ENCODE results near the gene NFKBIL1. TPM values are rescaled to one million over a fixed set of nuclear protein-coding genes. Genes with fewer than 3 reads are reported as not detected.

The NFKBIL1 gene
- total and polyA plus RNA-seq, 4 donors: 3.3 to 9.6 (median 7.4) TPM

DNA sequence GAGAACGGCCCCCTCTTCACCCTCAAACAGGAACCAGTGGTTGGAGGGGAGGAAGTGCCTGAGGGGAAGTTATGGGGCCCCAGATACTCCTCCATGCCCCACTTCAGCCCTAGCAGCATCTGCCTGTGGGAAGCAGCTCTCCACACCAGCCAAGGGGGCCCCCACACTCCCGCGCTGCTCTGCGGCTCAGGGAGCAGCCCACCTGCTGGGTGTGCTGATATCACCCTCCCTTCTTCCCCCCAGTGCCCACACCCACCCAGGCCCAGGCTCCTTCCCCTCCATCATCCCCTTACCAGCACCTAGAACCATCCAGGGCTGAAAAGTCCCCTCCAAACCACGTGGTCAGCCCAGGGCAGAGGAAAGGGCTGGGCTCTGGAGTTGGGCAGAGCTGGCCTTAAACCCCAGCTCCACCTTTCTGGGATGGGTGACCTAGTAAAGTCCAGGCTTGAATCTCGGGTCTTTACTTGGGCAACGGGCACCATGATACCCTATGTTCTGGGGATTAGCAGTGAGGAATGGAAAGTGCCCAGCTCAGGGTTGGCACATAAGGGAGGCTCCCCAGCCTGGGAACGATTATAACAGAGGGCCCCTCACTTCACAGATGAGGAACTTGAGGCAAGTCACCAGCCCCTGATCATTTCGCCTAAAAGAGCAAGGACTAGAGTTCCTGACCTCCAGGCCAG is 39.3 kb downstream of the NFKBIL1 start (continued):
- TF ChIP-seq SP1 (IDR thresholded peaks at IDR 0.05): no peak
- TF ChIP-seq, protein P1, sequence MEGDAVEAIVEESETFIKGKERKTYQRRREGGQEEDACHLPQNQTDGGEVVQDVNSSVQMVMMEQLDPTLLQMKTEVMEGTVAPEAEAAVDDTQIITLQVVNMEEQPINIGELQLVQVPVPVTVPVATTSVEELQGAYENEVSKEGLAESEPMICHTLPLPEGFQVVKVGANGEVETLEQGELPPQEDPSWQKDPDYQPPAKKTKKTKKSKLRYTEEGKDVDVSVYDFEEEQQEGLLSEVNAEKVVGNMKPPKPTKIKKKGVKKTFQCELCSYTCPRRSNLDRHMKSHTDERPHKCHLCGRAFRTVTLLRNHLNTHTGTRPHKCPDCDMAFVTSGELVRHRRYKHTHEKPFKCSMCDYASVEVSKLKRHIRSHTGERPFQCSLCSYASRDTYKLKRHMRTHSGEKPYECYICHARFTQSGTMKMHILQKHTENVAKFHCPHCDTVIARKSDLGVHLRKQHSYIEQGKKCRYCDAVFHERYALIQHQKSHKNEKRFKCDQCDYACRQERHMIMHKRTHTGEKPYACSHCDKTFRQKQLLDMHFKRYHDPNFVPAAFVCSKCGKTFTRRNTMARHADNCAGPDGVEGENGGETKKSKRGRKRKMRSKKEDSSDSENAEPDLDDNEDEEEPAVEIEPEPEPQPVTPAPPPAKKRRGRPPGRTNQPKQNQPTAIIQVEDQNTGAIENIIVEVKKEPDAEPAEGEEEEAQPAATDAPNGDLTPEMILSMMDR (IDR thresholded peaks at IDR 0.05; ENCODE audit: low read depth, low read length, missing input control): no peak

DNA sequence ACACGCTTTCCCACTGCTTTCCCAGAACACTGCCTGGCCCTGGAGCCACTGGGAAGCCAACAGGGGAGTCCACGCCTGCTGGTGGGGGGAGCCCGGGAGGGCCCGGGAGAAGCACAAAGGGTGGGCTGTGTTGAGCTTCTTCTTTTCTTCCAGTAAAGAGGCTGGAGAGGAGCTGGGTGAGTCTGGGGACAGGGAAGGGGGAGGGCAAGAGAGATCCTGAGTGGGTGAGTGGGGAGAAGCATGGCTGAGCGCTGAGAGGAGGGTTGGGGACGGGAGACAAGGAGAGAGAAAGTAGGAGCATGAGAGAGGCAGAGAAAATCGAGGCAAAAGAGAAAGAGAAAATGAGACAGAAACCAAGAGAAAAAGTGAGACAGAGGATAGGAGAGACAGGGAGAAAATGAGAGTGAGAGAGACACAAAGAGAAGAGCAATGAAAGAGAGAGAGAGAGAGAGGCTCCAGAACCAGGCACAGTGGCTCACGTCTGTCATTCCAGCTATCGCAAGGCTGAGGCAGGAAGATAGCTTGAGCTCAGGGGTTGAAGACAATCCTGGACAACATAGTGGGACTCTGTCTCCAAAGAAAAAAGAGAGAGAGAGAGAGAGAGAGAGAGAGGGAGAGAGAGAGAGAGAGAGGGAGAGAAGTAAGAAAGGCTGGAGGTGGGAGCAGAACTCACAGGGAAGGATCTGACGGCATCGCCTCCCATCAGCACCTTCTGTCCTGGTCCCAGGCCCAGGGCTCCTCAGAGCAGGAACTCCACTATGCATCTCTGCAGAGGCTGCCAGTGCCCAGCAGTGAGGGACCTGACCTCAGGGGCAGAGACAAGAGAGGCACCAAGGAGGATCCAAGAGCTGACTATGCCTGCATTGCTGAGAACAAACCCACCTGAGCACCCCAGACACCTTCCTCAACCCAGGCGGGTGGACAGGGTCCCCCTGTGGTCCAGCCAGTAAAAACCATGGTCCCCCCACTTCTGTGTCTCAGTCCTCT is 40.7 kb downstream of the NFKBIL1 start:
- H3K27ac ChIP-seq (ENCODE audit: low read depth in 1 of 2, low read length in 2 of 2): no peak overlapping the region
- no peak overlapping the region for H3K9ac ChIP-seq (ENCODE audit: low read depth in 1 of 2, low read length in 2 of 2)
- H3K9me3 ChIP-seq (ENCODE audit: control insufficient read depth in 4 of 4, low read length in 3 of 4): no peaks in the 10 kb centered on the region
- no peaks in the 10 kb centered on the region for H3K36me3 ChIP-seq (ENCODE audit: control insufficient read depth in 4 of 4, insufficient read depth in 3 of 4, low read depth in 1 of 4, low read length in 3 of 4)
- DNase-seq (ENCODE audit: low spot score): no peak
- WGBS: 76% methylated on average over 12 of the region's 12 CpGs
- H3K27me3 ChIP-seq (ENCODE audit: control insufficient read depth in 4 of 4, insufficient read depth in 4 of 4, low read length in 3 of 4): no peaks in the 10 kb centered on the region
- peaks cover 0 to 3% (median 0%) of the 10 kb centered on the region in 4 donors for H3K4me1 ChIP-seq (ENCODE audit: control insufficient read depth in 4 of 4, insufficient read depth in 4 of 4, low read length in 3 of 4)
- H3K4me3 ChIP-seq (ENCODE audit: low read depth in 1 of 3, low read length in 3 of 3): no peak overlapping the region
- no peak for TF ChIP-seq YY1 (IDR thresholded peaks at IDR 0.05)
- TF ChIP-seq, protein P2, sequence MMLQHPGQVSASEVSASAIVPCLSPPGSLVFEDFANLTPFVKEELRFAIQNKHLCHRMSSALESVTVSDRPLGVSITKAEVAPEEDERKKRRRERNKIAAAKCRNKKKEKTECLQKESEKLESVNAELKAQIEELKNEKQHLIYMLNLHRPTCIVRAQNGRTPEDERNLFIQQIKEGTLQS (IDR thresholded peaks at IDR 0.05): no peak
- TF ChIP-seq, protein P3, sequence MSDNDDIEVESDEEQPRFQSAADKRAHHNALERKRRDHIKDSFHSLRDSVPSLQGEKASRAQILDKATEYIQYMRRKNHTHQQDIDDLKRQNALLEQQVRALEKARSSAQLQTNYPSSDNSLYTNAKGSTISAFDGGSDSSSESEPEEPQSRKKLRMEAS (IDR thresholded peaks at IDR 0.05): no peak
- TF ChIP-seq HNF4G (IDR thresholded peaks at IDR 0.05): no peak
- TF ChIP-seq, protein P4, sequence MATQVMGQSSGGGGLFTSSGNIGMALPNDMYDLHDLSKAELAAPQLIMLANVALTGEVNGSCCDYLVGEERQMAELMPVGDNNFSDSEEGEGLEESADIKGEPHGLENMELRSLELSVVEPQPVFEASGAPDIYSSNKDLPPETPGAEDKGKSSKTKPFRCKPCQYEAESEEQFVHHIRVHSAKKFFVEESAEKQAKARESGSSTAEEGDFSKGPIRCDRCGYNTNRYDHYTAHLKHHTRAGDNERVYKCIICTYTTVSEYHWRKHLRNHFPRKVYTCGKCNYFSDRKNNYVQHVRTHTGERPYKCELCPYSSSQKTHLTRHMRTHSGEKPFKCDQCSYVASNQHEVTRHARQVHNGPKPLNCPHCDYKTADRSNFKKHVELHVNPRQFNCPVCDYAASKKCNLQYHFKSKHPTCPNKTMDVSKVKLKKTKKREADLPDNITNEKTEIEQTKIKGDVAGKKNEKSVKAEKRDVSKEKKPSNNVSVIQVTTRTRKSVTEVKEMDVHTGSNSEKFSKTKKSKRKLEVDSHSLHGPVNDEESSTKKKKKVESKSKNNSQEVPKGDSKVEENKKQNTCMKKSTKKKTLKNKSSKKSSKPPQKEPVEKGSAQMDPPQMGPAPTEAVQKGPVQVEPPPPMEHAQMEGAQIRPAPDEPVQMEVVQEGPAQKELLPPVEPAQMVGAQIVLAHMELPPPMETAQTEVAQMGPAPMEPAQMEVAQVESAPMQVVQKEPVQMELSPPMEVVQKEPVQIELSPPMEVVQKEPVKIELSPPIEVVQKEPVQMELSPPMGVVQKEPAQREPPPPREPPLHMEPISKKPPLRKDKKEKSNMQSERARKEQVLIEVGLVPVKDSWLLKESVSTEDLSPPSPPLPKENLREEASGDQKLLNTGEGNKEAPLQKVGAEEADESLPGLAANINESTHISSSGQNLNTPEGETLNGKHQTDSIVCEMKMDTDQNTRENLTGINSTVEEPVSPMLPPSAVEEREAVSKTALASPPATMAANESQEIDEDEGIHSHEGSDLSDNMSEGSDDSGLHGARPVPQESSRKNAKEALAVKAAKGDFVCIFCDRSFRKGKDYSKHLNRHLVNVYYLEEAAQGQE (IDR thresholded peaks at IDR 0.05): no peak
- no peak for TF ChIP-seq TAF1 (conservative IDR thresholded peaks at IDR 0.05)
- TF ChIP-seq HNF4A (conservative IDR thresholded peaks at IDR 0.05): no peak
- TF ChIP-seq, protein P5, sequence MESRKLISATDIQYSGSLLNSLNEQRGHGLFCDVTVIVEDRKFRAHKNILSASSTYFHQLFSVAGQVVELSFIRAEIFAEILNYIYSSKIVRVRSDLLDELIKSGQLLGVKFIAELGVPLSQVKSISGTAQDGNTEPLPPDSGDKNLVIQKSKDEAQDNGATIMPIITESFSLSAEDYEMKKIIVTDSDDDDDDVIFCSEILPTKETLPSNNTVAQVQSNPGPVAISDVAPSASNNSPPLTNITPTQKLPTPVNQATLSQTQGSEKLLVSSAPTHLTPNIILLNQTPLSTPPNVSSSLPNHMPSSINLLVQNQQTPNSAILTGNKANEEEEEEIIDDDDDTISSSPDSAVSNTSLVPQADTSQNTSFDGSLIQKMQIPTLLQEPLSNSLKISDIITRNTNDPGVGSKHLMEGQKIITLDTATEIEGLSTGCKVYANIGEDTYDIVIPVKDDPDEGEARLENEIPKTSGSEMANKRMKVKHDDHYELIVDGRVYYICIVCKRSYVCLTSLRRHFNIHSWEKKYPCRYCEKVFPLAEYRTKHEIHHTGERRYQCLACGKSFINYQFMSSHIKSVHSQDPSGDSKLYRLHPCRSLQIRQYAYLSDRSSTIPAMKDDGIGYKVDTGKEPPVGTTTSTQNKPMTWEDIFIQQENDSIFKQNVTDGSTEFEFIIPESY (IDR thresholded peaks at IDR 0.05): no peak
- TF ChIP-seq NR2F2 (IDR thresholded peaks at IDR 0.05): no peak
- TF ChIP-seq, protein P1 (IDR thresholded peaks at IDR 0.05; ENCODE audit: low read depth, low read length, missing input control): no peak
- no peak for TF ChIP-seq GABPA (IDR thresholded peaks at IDR 0.05 in 1 of 2, conservative IDR thresholded peaks at IDR 0.05 in 1 of 2)
- no peak for TF ChIP-seq EGR1 (IDR thresholded peaks at IDR 0.05; ENCODE audit: low read depth in 2 of 2)
- no peak for TF ChIP-seq RXRA (IDR thresholded peaks at IDR 0.05)

Measured in liver (tissue), 9 donors.